ENCODE measurements around the gene RASGEF1C.

- TF ChIP-seq EZH2 (IDR thresholded peaks at IDR 0.05; ENCODE audit: low read length, unreplicated experiment), result no peak
- no peak for TF ChIP-seq CTCF (conservative IDR thresholded peaks at IDR 0.05; ENCODE audit: low read depth, low read length)
Observed at GRCh38 chr5:180153099-180153498, 55.9 kb downstream of the RASGEF1C start.

Measured in PC-3 (cell line).